Kidney epithelial cell (primary cell): ENCODE results near the gene PFDN5. TPM values are rescaled to one million over a fixed set of nuclear protein-coding genes. Genes with fewer than 3 reads are reported as not detected.
A peak's percentile ranks its signal among the peaks of the same experiment; 100 is the strongest.

Source experiments
- DNase-seq: peaks from one replicate; pipeline ENCODE4 v3.0.0-alpha.2; 2010; ENCODE audit warnings: low read depth
- H3K27me3 ChIP-seq: 2 replicates; pipeline ENCODE4 v1.6.0; 2011; ENCODE audit warnings: low read length; ENCODE audit not compliant: control insufficient read depth, insufficient read depth
- H3K36me3 ChIP-seq: 2 replicates; pipeline ENCODE4 v1.5.1; 2011; ENCODE audit warnings: low read length; ENCODE audit not compliant: control insufficient read depth, insufficient read depth
- H3K4me3 ChIP-seq: 2 replicates; pipeline ENCODE4 v1.5.1; 2011; ENCODE audit warnings: low read depth, mild to moderate bottlenecking, control low read depth, low read length
- CTCF ChIP-seq: IDR thresholded peaks from 2 replicates; pipeline ENCODE4 v1.5.1; 2011; ENCODE audit warnings: mild to moderate bottlenecking, moderate library complexity, low read length, control low read depth, inconsistent platforms; ENCODE audit not compliant: insufficient read depth, poor library complexity, severe bottlenecking
- total RNA-seq: library from RNA; depleted of rRNA; stranded (reverse); fragments of >200 nt; gene quantifications from 2 replicates; pipeline ENCODE4 v1.2.3, GENCODE V29; 2015

Gene PFDN5
- total RNA-seq, 1 donor from 2014 or later = 301 TPM

- no peak overlapping the region for H3K4me3 ChIP-seq
- no peak for TF ChIP-seq CTCF
- DNase-seq = no peak
These were observed 39.3 kb upstream of the PFDN5 start for GRCh38 chr12:53255996-53256395.

DNA sequence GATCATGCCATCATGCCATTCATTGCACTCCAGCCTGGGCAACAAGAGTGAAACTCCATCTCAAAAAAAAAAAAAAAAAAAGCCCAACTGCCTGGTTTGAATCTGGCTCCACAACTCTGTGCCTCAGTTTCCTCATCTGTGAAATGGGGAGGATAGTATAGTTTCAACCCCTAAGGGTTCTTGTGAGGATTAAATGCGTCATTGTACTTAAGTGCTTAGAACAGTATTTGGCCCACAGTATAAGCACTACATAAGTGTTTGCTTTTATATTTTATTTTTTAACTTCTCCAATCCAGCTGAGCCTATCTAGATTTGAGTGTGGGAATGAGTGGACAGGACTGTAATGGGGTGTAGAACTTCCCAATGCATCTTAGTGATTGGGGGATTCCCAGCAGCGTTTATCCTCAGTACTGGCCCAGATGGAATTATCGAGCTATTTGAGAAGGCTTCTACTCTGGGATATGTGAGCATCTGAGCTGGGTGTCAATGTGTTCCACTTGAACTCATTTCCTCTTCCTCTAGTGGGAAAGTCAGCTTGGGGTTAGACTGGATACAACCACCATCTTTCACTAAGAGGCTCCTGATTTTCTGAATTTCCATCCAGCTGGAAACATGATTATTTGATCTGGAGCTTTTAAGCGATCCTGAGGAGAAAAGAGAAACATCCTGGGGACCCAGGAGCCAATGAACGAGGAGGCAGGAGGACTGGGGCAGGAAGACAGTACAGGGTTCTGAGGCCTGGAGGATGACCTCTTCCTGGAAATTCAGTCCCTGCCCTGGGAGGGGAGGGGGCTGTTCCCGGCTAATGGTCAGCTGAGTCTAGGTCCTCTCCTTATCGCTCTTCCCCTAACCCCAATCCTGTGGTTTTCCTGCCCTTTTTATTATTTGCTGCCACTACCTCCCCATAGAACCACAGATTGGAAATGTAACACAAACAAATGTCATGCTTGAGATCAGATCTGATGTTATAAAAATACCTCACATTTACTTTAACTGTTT is 36.5 kb upstream of the PFDN5 start:
- TF ChIP-seq CTCF = no peak

More at GRCh38 chr12:53255996-53256395, 39.3 kb upstream of the PFDN5 start:
- peaks cover 2% of the 10 kb centered on the region for H3K36me3 ChIP-seq
- no peaks in the 10 kb centered on the region for H3K27me3 ChIP-seq

DNA sequence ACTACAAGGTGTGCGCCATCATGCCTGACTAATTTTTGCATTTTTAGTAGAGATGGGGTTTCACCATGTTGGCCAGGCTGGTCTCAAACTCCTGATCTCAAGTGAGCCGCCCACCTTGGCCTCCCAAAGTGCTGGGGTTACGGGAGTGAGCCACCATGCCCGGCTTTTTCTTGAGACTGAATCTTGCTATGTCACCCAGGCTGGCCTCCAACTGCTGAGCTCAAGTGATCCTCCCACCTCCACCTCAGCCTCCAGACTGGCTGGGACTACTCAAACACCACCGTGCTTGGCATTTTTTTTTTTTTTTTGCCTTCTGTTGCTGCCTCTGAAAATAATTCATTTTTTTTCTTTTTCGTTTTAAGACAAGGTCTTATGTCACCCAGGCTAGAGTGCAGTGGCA is 35.5 kb upstream of the PFDN5 start:
- Histone ChIP-seq H3K27me3 (no peaks in the 10 kb centered on the region), H3K36me3 (no peaks in the 10 kb centered on the region), H3K4me3 (no peak overlapping the region)
- no peak for DNase-seq
- TF ChIP-seq CTCF = no peak

More for the DNA sequence above, 36.5 kb upstream of the PFDN5 start:
- H3K36me3 ChIP-seq = peaks cover 1% of the 10 kb centered on the region
- H3K4me3 ChIP-seq = no peak overlapping the region
- no peak for DNase-seq
- H3K27me3 ChIP-seq = no peaks in the 10 kb centered on the region

- H3K36me3 ChIP-seq = no peaks in the 10 kb centered on the region
- no peak for TF ChIP-seq CTCF
- H3K4me3 ChIP-seq = no peak overlapping the region
- no peaks in the 10 kb centered on the region for H3K27me3 ChIP-seq
- DNase-seq = no peak
These were observed 29.6 kb upstream of the PFDN5 start for GRCh38 chr12:53265783-53266182.

DNA sequence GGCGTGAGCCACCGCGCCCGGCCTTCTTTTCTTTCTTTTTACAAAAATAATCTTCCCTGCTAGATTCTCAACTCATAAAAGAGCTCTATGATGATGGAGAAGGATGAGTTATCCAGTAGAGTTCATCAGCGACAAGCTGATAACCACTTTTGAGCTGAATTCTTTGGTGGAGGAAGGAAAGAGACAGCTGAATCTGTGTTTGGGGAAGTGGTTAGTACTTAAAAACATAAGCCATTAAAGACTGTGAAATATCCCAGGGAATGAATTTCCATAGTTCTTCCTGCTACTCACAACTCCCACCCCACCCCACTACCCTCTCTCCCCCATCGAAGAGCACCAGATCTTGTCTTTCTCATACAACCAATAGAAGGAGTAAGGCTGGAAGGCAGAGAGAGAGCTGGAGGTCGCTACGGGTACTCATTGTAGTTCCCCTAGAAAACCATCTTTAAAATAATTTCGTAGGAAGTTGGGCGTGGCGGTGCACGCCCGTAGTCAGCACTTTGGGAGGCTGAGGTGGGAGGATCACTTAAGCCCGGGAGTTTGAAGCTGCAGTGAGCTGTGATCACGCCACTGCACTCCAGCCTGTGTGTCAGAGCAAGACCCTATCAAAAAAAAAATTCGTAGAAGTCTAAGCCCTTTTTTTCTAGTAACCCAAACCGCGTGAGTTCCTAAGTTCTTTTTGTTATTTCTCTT is 27.9 kb upstream of the PFDN5 start:
- Histone ChIP-seq H3K27me3 (no peaks in the 10 kb centered on the region), H3K36me3 (no peaks in the 10 kb centered on the region), H3K4me3 (peak overlapping the region; percentile 79)
- TF ChIP-seq CTCF = no peak
- DNase-seq = no peak
